ENCODE measurements around the gene ENPP7. TPM values are rescaled to one million over a fixed set of nuclear protein-coding genes. Genes with fewer than 3 reads are reported as not detected.
A peak's percentile ranks its signal among the peaks of the same experiment; 100 is the strongest.

ENPP7 gene
- total RNA-seq, 1 donor from 2014 or later = not detected

GRCh38 chr17:79776376-79777119 is 45.8 kb downstream of the ENPP7 start:
- peak overlapping the region; percentile 56 for H3K4me3 Mint-ChIP-seq (ENCODE audit: unreplicated experiment)
- H3K27ac Mint-ChIP-seq (ENCODE audit: unreplicated experiment) = peak overlapping the region; percentile 68
- peaks cover 22% of the 10 kb centered on the region for H3K36me3 Mint-ChIP-seq (ENCODE audit: low read depth, unreplicated experiment)
- no peak for DNase-seq (ENCODE audit: low spot score)
- TF ChIP-seq CTCF (IDR thresholded peaks at IDR 0.05; ENCODE audit: unreplicated experiment) = no peak
- peaks cover 44% of the 10 kb centered on the region for H3K4me1 Mint-ChIP-seq (ENCODE audit: unreplicated experiment)
- no peaks in the 10 kb centered on the region for H3K9me3 Mint-ChIP-seq (ENCODE audit: unreplicated experiment)
- peaks cover 15% of the 10 kb centered on the region for H3K27me3 Mint-ChIP-seq (ENCODE audit: unreplicated experiment)

- Mint-ChIP-seq H3K27ac (ENCODE audit: unreplicated experiment) (peak overlapping the region; percentile 68), H3K4me3 (ENCODE audit: unreplicated experiment) (peak overlapping the region; percentile 56), H3K36me3 (ENCODE audit: low read depth, unreplicated experiment) (peaks cover 23% of the 10 kb centered on the region), H3K4me1 (ENCODE audit: unreplicated experiment) (peaks cover 47% of the 10 kb centered on the region), H3K27me3 (ENCODE audit: unreplicated experiment) (peaks cover 14% of the 10 kb centered on the region), H3K9me3 (ENCODE audit: unreplicated experiment) (no peaks in the 10 kb centered on the region)
- peak; percentile 80 for DNase-seq (ENCODE audit: low spot score)
- no peak for TF ChIP-seq CTCF (IDR thresholded peaks at IDR 0.05; ENCODE audit: unreplicated experiment)
These were observed 46.6 kb downstream of the ENPP7 start for GRCh38 chr17:79777120-79777893.

GRCh38 chr17:79777894-79778503 is 47.3 kb downstream of the ENPP7 start, which contains the start of gene CBX2:
TSS of gene CBX2 (plus strand) at chr17:79778148. CDS start at chr17:79778236, 88 bp downstream.
- no peaks in the 10 kb centered on the region for H3K9me3 Mint-ChIP-seq (ENCODE audit: unreplicated experiment)
- peak within 1 kb of the TSS; percentile 96 for H3K4me3 Mint-ChIP-seq (ENCODE audit: unreplicated experiment)
- peak; percentile 90 for DNase-seq (ENCODE audit: low spot score)
- peaks cover 18% of the 10 kb centered on the region for H3K27me3 Mint-ChIP-seq (ENCODE audit: unreplicated experiment)
- no peak for TF ChIP-seq CTCF (IDR thresholded peaks at IDR 0.05; ENCODE audit: unreplicated experiment)
- peaks cover 54% of the 10 kb centered on the region for H3K4me1 Mint-ChIP-seq (ENCODE audit: unreplicated experiment)
- H3K36me3 Mint-ChIP-seq (ENCODE audit: low read depth, unreplicated experiment) = peaks cover 26% of the 10 kb centered on the region
- peak within 1 kb of the TSS; percentile 82 for H3K27ac Mint-ChIP-seq (ENCODE audit: unreplicated experiment)

GRCh38 chr17:79778504-79779083 is 47.9 kb downstream of the ENPP7 start:
- peaks cover 18% of the 10 kb centered on the region for H3K27me3 Mint-ChIP-seq (ENCODE audit: unreplicated experiment)
- no peak for DNase-seq (ENCODE audit: low spot score)
- peaks cover 31% of the 10 kb centered on the region for H3K36me3 Mint-ChIP-seq (ENCODE audit: low read depth, unreplicated experiment)
- H3K4me3 Mint-ChIP-seq (ENCODE audit: unreplicated experiment) = peak overlapping the region; percentile 96
- TF ChIP-seq CTCF (IDR thresholded peaks at IDR 0.05; ENCODE audit: unreplicated experiment) = no peak
- H3K27ac Mint-ChIP-seq (ENCODE audit: unreplicated experiment) = peak overlapping the region; percentile 82
- H3K9me3 Mint-ChIP-seq (ENCODE audit: unreplicated experiment) = no peaks in the 10 kb centered on the region
- peaks cover 56% of the 10 kb centered on the region for H3K4me1 Mint-ChIP-seq (ENCODE audit: unreplicated experiment)
